ENCODE measurements around the gene LYPD6. TPM values are rescaled to one million over a fixed set of nuclear protein-coding genes. Genes with fewer than 3 reads are reported as not detected.

LYPD6 gene
- total and polyA plus RNA-seq, 2 experiments from 2014 or later, result 2.3 to 3.9 TPM

DNA sequence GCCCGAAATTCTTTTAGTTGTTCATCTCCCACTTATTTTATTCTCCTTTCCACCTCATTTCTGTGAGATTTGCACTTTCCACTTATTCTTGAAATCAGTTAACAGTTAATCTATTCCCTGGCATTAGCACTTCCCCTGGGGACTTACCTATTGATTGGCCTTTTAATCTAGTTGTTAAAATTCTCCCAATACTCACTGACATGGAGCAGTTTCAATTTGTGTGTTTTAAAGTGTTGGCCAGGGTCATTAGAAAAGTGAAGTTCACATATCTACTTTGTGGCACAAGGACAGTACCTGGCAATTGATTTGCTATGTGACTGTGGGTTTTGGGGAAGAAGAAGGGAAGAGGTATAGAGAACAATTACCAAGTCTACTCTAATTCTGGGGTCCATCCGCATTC lies 83.1 kb downstream of the LYPD6 start:
- Histone ChIP-seq H3K4me3 (no peak overlapping the region), H3K79me2 (ENCODE audit: insufficient read depth) (no peaks in the 10 kb centered on the region), H3K4me2 (ENCODE audit: unreplicated experiment) (no peak overlapping the region), H4K20me1 (ENCODE audit: insufficient read depth) (no peaks in the 10 kb centered on the region), H3K27me3 (replicated peaks; ENCODE audit: insufficient read depth) (no peaks in the 10 kb centered on the region), H3K9me3 (ENCODE audit: low read depth) (no peaks in the 10 kb centered on the region), H3K27ac (no peak overlapping the region), H3F3A (ENCODE audit: insufficient read depth) (peaks cover 16% of the 10 kb centered on the region; the same call in 1 of the 2 replicates), H3K9ac (no peak overlapping the region), H2AFZ (no peak overlapping the region), H3K4me1 (ENCODE audit: insufficient read depth) (peaks cover 10% of the 10 kb centered on the region; the same call in 1 of the 2 replicates), H3K9me2 (ENCODE audit: insufficient read depth) (no peaks in the 10 kb centered on the region), H3K36me3 (ENCODE audit: low read depth) (no peaks in the 10 kb centered on the region)
- DNase-seq, result no peak
- TF ChIP-seq EZH2 (IDR thresholded peaks at IDR 0.05; ENCODE audit: insufficient read depth, poor library complexity, severe bottlenecking) (no peak), EZH2phosphoT487 (IDR thresholded peaks at IDR 0.05; ENCODE audit: insufficient read depth, low read depth) (no peak)
- 91 to 93% methylated on average over 2 of the region's 2 CpGs for WGBS, 2 experiments (ENCODE audit: low coverage in 1 of 2, low lambda C conversion rate in 2 of 2, missing lambda C conversion rate in 2 of 2)
- in situ Hi-C loops (cut with MboI), result no loop called here

DNA sequence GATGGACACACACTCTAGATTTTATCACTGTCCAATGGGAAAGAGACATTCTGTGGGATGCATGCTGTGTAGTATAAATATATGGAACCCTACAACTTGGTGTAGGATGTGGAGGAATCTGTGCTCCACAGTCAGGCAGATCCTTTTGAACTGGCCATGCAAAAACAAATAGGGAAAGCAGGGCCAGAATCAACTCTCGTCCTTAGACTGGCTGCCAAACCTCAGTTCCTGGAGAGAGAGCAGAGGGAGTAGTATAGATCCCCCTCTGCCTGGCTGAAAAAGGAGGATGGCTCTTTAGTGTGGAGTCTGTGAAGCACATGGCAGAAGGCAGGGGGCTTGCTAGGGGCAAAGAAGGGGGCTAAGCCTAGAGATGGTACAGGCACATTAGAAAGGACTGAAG lies 84.7 kb downstream of the LYPD6 start:
- H3K27ac ChIP-seq, result no peak overlapping the region
- 57 to 58% methylated on average over 1 of the region's 1 CpG for WGBS, 2 experiments (ENCODE audit: low coverage in 1 of 2, low lambda C conversion rate in 2 of 2, missing lambda C conversion rate in 2 of 2)
- H2AFZ ChIP-seq, result no peak overlapping the region
- peaks cover 10% of the 10 kb centered on the region; the same call in 1 of the 2 replicates for H3K4me1 ChIP-seq (ENCODE audit: insufficient read depth)
- no peaks in the 10 kb centered on the region for H3K27me3 ChIP-seq (replicated peaks; ENCODE audit: insufficient read depth)
- TF ChIP-seq EZH2phosphoT487 (IDR thresholded peaks at IDR 0.05; ENCODE audit: insufficient read depth, low read depth) (no peak), EZH2 (IDR thresholded peaks at IDR 0.05; ENCODE audit: insufficient read depth, poor library complexity, severe bottlenecking) (no peak)
- in situ Hi-C loops (cut with MboI), result no loop called here
- DNase-seq, result no peak
- H4K20me1 ChIP-seq (ENCODE audit: insufficient read depth), result no peaks in the 10 kb centered on the region
- H3K9me2 ChIP-seq (ENCODE audit: insufficient read depth), result no peaks in the 10 kb centered on the region
- H3K79me2 ChIP-seq (ENCODE audit: insufficient read depth), result no peaks in the 10 kb centered on the region
- no peaks in the 10 kb centered on the region for H3K36me3 ChIP-seq (ENCODE audit: low read depth)
- peaks cover 15% of the 10 kb centered on the region; the same call in 1 of the 2 replicates for H3F3A ChIP-seq (ENCODE audit: insufficient read depth)
- no peak overlapping the region for H3K4me2 ChIP-seq (ENCODE audit: unreplicated experiment)
- no peaks in the 10 kb centered on the region for H3K9me3 ChIP-seq (ENCODE audit: low read depth)
- no peak overlapping the region for H3K9ac ChIP-seq
- H3K4me3 ChIP-seq, result no peak overlapping the region

DNA sequence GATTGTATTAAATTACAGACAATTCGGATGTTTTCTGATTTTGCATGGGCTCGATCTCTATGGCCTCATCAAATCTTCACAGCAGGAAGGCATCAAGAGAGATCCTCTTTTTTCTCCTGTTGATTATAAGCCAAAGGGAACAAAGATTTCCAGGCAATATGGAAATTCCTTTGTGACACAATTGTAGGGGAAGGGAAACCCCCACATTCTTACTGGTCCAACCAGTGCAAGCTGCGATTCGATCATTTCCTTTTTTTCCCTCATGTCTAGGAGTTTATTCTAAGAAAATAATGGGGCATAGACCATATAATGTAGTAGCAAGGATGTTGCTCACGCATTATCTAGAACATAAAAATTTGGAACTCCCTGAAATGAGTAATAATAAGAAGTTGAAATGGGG lies 87.7 kb downstream of the LYPD6 start:
- H3K36me3 ChIP-seq (ENCODE audit: low read depth), result no peaks in the 10 kb centered on the region
- H3K27ac ChIP-seq, result no peak overlapping the region
- no peaks in the 10 kb centered on the region for H3F3A ChIP-seq (ENCODE audit: insufficient read depth)
- H3K27me3 ChIP-seq (replicated peaks; ENCODE audit: insufficient read depth), result no peaks in the 10 kb centered on the region
- no peak overlapping the region for H3K4me3 ChIP-seq
- in situ Hi-C loops (cut with MboI), result no loop called here
- H2AFZ ChIP-seq, result no peak overlapping the region
- TF ChIP-seq EZH2 (IDR thresholded peaks at IDR 0.05; ENCODE audit: insufficient read depth, poor library complexity, severe bottlenecking) (no peak), EZH2phosphoT487 (IDR thresholded peaks at IDR 0.05; ENCODE audit: insufficient read depth, low read depth) (no peak)
- no peak overlapping the region for H3K9ac ChIP-seq
- H3K9me3 ChIP-seq (ENCODE audit: low read depth), result no peaks in the 10 kb centered on the region
- 93 to 94% methylated on average over 5 of the region's 5 CpGs for WGBS, 2 experiments (ENCODE audit: low coverage in 1 of 2, low lambda C conversion rate in 2 of 2, missing lambda C conversion rate in 2 of 2)
- no peaks in the 10 kb centered on the region for H4K20me1 ChIP-seq (ENCODE audit: insufficient read depth)
- H3K4me1 ChIP-seq (ENCODE audit: insufficient read depth), result peaks cover 13% of the 10 kb centered on the region
- H3K9me2 ChIP-seq (ENCODE audit: insufficient read depth), result no peaks in the 10 kb centered on the region
- no peak for DNase-seq
- H3K79me2 ChIP-seq (ENCODE audit: insufficient read depth), result no peaks in the 10 kb centered on the region
- H3K4me2 ChIP-seq (ENCODE audit: unreplicated experiment), result no peak overlapping the region

DNA sequence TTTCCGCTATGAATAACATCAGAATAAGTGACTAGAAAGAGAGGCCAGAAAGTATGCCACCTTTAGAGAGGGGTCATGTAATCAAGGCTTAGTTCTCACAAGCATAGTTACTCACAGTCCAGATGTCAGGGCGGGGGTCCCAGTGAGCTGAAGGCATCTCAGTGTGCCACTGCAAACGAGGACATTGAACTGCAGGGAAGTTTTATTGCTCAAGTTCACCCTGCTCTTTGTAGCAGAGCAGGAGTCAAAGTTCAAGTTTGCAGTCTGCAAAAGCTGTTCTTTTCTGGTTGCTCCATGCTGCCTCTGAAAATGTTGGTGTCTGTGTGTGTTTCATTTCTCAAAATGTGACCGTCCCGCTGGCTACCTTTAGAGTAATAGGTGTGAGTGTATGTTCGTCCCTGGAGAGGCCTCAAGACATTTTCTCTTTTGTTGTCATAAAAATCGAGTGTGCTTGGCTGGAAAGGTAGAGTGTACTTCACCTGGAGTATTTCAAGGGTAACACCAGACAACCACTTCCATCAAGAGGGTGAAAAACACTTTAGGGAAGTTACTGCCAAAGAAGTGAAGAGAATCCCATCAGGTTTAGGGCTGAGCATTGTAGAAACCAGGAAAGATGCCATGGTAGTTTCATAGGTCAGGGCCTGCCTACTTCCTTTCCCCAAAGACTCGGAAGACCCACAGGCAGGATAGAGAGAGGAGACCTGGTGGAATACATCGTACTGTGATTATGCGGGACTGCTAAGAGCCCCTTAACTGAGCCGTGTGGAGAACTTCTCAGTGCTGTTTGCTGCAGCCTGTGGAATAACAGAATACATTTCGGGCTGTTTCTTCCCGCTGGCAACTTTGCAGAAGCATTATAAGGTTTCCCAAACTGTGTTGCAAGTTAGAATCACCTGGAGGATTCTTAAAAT lies 89.9 kb downstream of the LYPD6 start:
- Histone ChIP-seq H2AFZ (no peak overlapping the region), H3K9me2 (ENCODE audit: insufficient read depth) (no peaks in the 10 kb centered on the region), H4K20me1 (ENCODE audit: insufficient read depth) (no peaks in the 10 kb centered on the region), H3K9me3 (ENCODE audit: low read depth) (no peaks in the 10 kb centered on the region), H3K27me3 (replicated peaks; ENCODE audit: insufficient read depth) (no peaks in the 10 kb centered on the region), H3K36me3 (ENCODE audit: low read depth) (no peaks in the 10 kb centered on the region), H3K27ac (no peak overlapping the region), H3K4me1 (ENCODE audit: insufficient read depth) (peaks cover 14% of the 10 kb centered on the region), H3K4me3 (no peak overlapping the region), H3K4me2 (ENCODE audit: unreplicated experiment) (no peak overlapping the region), H3K79me2 (ENCODE audit: insufficient read depth) (no peaks in the 10 kb centered on the region), H3K9ac (no peak overlapping the region), H3F3A (ENCODE audit: insufficient read depth) (no peaks in the 10 kb centered on the region)
- in situ Hi-C loops (cut with MboI), result no loop called here
- no peak for DNase-seq
- WGBS, 2 experiments (ENCODE audit: low coverage in 1 of 2, low lambda C conversion rate in 2 of 2, missing lambda C conversion rate in 2 of 2), result 75 to 79% methylated on average over 13 of the region's 13 CpGs
- TF ChIP-seq EZH2phosphoT487 (IDR thresholded peaks at IDR 0.05; ENCODE audit: insufficient read depth, low read depth) (no peak), EZH2 (IDR thresholded peaks at IDR 0.05; ENCODE audit: insufficient read depth, poor library complexity, severe bottlenecking) (no peak)

Data from GM23248 (cell line).